Lower leg skin (tissue), 3 donors: ENCODE data around the gene SLC25A33.

Experiments used
- CTCF ChIP-seq, 3 donors: fragments of 450-650 bp; IDR thresholded peaks; one replicate each; pipeline ENCODE4 v1.5.1; 2016; ENCODE audit warnings: antibody characterized with exemption in 3 of 3, mild to moderate bottlenecking in 3 of 3, moderate library complexity in 2 of 3
- POLR2A ChIP-seq, 2 donors: fragments of 450-650 bp; IDR thresholded peaks; one replicate each; pipeline ENCODE4 v1.6.1; 2016 to 2017; ENCODE audit warnings: antibody characterized with exemption in 2 of 2, mild to moderate bottlenecking in 1 of 2, moderate library complexity in 1 of 2

DNA sequence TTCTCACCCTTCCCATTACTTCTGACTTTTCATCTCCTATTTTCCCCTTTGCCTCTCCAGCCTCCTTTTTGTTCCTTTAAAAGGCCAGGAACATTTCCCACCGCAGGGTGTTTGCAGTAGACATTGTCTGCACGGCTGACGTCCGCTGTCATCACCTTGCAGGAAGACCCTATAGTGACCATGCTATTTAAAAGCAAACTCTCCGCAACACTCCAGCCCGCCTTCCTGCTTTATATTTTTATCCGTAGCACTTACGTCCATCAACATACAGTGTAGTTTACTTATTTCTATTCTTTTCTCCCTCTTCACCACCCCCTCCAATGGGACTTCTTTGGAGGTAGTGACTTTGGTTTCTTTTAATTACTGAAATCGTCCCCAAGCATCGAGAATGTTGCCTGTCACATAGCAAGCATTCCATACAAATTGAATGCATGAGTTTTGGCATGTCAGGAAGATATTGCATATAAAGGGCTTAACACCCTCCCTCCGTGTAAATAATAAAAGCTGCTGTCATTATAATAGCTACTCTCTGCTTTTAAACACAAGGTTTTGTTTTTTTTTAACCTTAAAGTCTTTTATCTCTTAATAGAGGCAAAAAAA is 19.8 kb downstream of the SLC25A33 start:
- TF ChIP-seq CTCF (IDR thresholded peaks at IDR 0.05) (no peak), POLR2A (IDR thresholded peaks at IDR 0.05) (no peak)
